ENCODE data around the gene ATP6V0C.
A peak's percentile ranks its signal among the peaks of the same experiment; 100 is the strongest.
"Not testable (repeated sequence)": the region's sequence is repeated elsewhere in the genome, so short reads cannot be mapped to it uniquely, and the experiment has no call there.

Gene ATP6V0C

GRCh38 chr16:2533912-2534311 lies 20.2 kb downstream of the ATP6V0C start:
- Histone ChIP-seq H2AFZ (ENCODE audit: low read length) (no peak overlapping the region), H3K4me1 (ENCODE audit: low read length) (peaks cover 9% of the 10 kb centered on the region), H3K27me3 (replicated peaks; ENCODE audit: insufficient read depth, low read length) (no peaks in the 10 kb centered on the region), H3K9ac (ENCODE audit: low read length) (no peak overlapping the region), H3K4me3 (ENCODE audit: low read length) (no peak overlapping the region), H3K79me2 (ENCODE audit: low read length) (peaks cover 5% of the 10 kb centered on the region), H3K36me3 (replicated peaks; ENCODE audit: insufficient read depth, low read length) (no peaks in the 10 kb centered on the region), H3K4me2 (ENCODE audit: low read depth, low read length) (no peak overlapping the region; the same call in 1 of the 2 replicates), H3K9me2 (replicated peaks; ENCODE audit: insufficient read depth, low read length) (no peaks in the 10 kb centered on the region), H3K27ac (ENCODE audit: low read length) (no peak overlapping the region), H3F3A (ENCODE audit: insufficient read depth, low read length) (peaks cover 26% of the 10 kb centered on the region), H4K20me1 (ENCODE audit: insufficient read depth, low read length) (no peaks in the 10 kb centered on the region), H3K9me3 (replicated peaks; ENCODE audit: insufficient read depth, low read length) (no peaks in the 10 kb centered on the region)
- DNase-seq, result no peak
- no peak for TF ChIP-seq EZH2 (optimal IDR thresholded peaks at IDR 0.05; ENCODE audit: low read depth, low read length)
- TF ChIP-seq EZH2phosphoT487 (IDR thresholded peaks at IDR 0.05; ENCODE audit: low read length), result no peak
- no peak for TF ChIP-seq CTCF (IDR thresholded peaks at IDR 0.05; ENCODE audit: low read length)

- not testable (repeated sequence) for H3K4me3 ChIP-seq (ENCODE audit: low read length); H2AFZ ChIP-seq (ENCODE audit: low read length); H3K27me3 ChIP-seq (replicated peaks; ENCODE audit: insufficient read depth, low read length); H3K36me3 ChIP-seq (replicated peaks; ENCODE audit: insufficient read depth, low read length); H3K9me2 ChIP-seq (replicated peaks; ENCODE audit: insufficient read depth, low read length); H3K27ac ChIP-seq (ENCODE audit: low read length); H3K9me3 ChIP-seq (replicated peaks; ENCODE audit: insufficient read depth, low read length); H3K4me2 ChIP-seq (ENCODE audit: low read depth, low read length); H3K79me2 ChIP-seq (ENCODE audit: low read length); H3K9ac ChIP-seq (ENCODE audit: low read length); H4K20me1 ChIP-seq (ENCODE audit: insufficient read depth, low read length)
- H3F3A ChIP-seq (ENCODE audit: insufficient read depth, low read length), result peaks cover 26% of the 10 kb centered on the region
- peaks cover 11% of the 10 kb centered on the region for H3K4me1 ChIP-seq (ENCODE audit: low read length)
- DNase-seq, result peak; percentile 1
Measured at GRCh38 chr16:2534335-2534734, 20.6 kb downstream of the ATP6V0C start.

- Histone ChIP-seq H3K36me3 (replicated peaks; ENCODE audit: insufficient read depth, low read length) (no peaks in the 10 kb centered on the region), H3K27ac (ENCODE audit: low read length) (no peak overlapping the region), H2AFZ (ENCODE audit: low read length) (no peak overlapping the region), H3K9ac (ENCODE audit: low read length) (no peak overlapping the region), H3K9me2 (replicated peaks; ENCODE audit: insufficient read depth, low read length) (no peaks in the 10 kb centered on the region), H3K9me3 (replicated peaks; ENCODE audit: insufficient read depth, low read length) (no peaks in the 10 kb centered on the region), H4K20me1 (ENCODE audit: insufficient read depth, low read length) (no peaks in the 10 kb centered on the region), H3F3A (ENCODE audit: insufficient read depth, low read length) (peaks cover 23% of the 10 kb centered on the region), H3K79me2 (ENCODE audit: low read length) (peaks cover 22% of the 10 kb centered on the region), H3K27me3 (replicated peaks; ENCODE audit: insufficient read depth, low read length) (no peaks in the 10 kb centered on the region), H3K4me2 (ENCODE audit: low read depth, low read length) (no peak overlapping the region), H3K4me1 (ENCODE audit: low read length) (peaks cover 11% of the 10 kb centered on the region), H3K4me3 (ENCODE audit: low read length) (no peak overlapping the region)
- TF ChIP-seq CTCF (IDR thresholded peaks at IDR 0.05; ENCODE audit: low read length), result no peak
- TF ChIP-seq EZH2 (optimal IDR thresholded peaks at IDR 0.05; ENCODE audit: low read depth, low read length), result no peak
- no peak for TF ChIP-seq EZH2phosphoT487 (IDR thresholded peaks at IDR 0.05; ENCODE audit: low read length)
- no peak for DNase-seq
Measured at GRCh38 chr16:2535625-2536013, 21.9 kb downstream of the ATP6V0C start.

GRCh38 chr16:2537451-2538379 lies 24.0 kb downstream of the ATP6V0C start, which contains the start of gene PDPK1:
TSS of gene PDPK1 (plus strand) at chr16:2538021. CDS start at chr16:2538113, 92 bp downstream.
- H3K36me3 ChIP-seq (replicated peaks; ENCODE audit: insufficient read depth, low read length), result no peaks in the 10 kb centered on the region
- peak within 1 kb of the TSS; percentile 62; the same call in 1 of the 2 replicates for H3K27ac ChIP-seq (ENCODE audit: low read length)

More at GRCh38 chr16:2537451-2538379, 24.0 kb downstream of the ATP6V0C start, which contains the start of gene PDPK1:
- peak within 1 kb of the TSS; percentile 62 for H3K9ac ChIP-seq (ENCODE audit: low read length)
- H3K79me2 ChIP-seq (ENCODE audit: low read length), result peaks cover 35% of the 10 kb centered on the region
- peak within 1 kb of the TSS; percentile 62 for H2AFZ ChIP-seq (ENCODE audit: low read length)
- H4K20me1 ChIP-seq (ENCODE audit: insufficient read depth, low read length), result no peaks in the 10 kb centered on the region
- H3K9me3 ChIP-seq (replicated peaks; ENCODE audit: insufficient read depth, low read length), result no peaks in the 10 kb centered on the region
- H3F3A ChIP-seq (ENCODE audit: insufficient read depth, low read length), result peaks cover 10% of the 10 kb centered on the region
- no peaks in the 10 kb centered on the region for H3K9me2 ChIP-seq (replicated peaks; ENCODE audit: insufficient read depth, low read length)
- no peaks in the 10 kb centered on the region for H3K27me3 ChIP-seq (replicated peaks; ENCODE audit: insufficient read depth, low read length)
- H3K4me1 ChIP-seq (ENCODE audit: low read length), result 0 out of 2 replicates have a peak, but pooled peaks cover 5% of the 10 kb centered on the region
- DNase-seq, result peak; percentile 96
- H3K4me2 ChIP-seq (ENCODE audit: low read depth, low read length), result peak within 1 kb of the TSS; percentile 63
- peak within 1 kb of the TSS; percentile 72 for H3K4me3 ChIP-seq (ENCODE audit: low read length)
- TF ChIP-seq EZH2 (optimal IDR thresholded peaks at IDR 0.05; ENCODE audit: low read depth, low read length) (no peak), EZH2phosphoT487 (IDR thresholded peaks at IDR 0.05; ENCODE audit: low read length) (no peak), CTCF (IDR thresholded peaks at IDR 0.05; ENCODE audit: low read length) (no peak)

Data from MM.1S (cell line).